K562 (cell line): ENCODE measurements around the gene MOXD1.

Source experiments
- BHLHE40 ChIP-seq: IDR thresholded peaks from 2 replicates; pipeline ENCODE4 v1.6.1; 2011; ENCODE audit warnings: low read length, improper control_type of control experiment
- CTCF ChIP-seq, 3 experiments: IDR thresholded peaks in 2 of 3; conservative IDR thresholded peaks in 1 of 3; 2 replicates each; pipeline ENCODE4 v1.5.1; 2011 to 2012; ENCODE audit warnings: low read length in 3 of 3, mild to moderate bottlenecking in 3 of 3, control low read depth in 2 of 3, improper control_type of control experiment in 1 of 3, inconsistent platforms in 1 of 3, low read depth in 1 of 3, mixed read lengths in 1 of 3, moderate library complexity in 1 of 3; ENCODE audit not compliant: insufficient read depth in 2 of 3
- EZH2 ChIP-seq: IDR thresholded peaks from 2 replicates; pipeline ENCODE4 v1.6.1; 2012; ENCODE audit warnings: low read depth, mild to moderate bottlenecking, inconsistent platforms, low read length, borderline replicate concordance
- HDAC2 ChIP-seq: fragments of 450-650 bp; IDR thresholded peaks from 2 replicates; pipeline ENCODE4 v1.6.1; 2016; ENCODE audit warnings: mild to moderate bottlenecking

GRCh38 chr6:132247381-132248159 is 153.7 kb downstream of the MOXD1 start:
- TF ChIP-seq BHLHE40, result no peak
- no peak for TF ChIP-seq CTCF (IDR thresholded peaks at IDR 0.05 in 2 of 3, conservative IDR thresholded peaks at IDR 0.05 in 1 of 3; ENCODE audit: insufficient read depth in 2 of 3, low read depth in 1 of 3, low read length in 3 of 3)
- TF ChIP-seq EZH2, result no peak
- TF ChIP-seq HDAC2, result no peak
